22Rv1 (cell line): ENCODE data around the gene KCNJ15.

Source experiments
- ZFX ChIP-seq: fragments of 450-650 bp; IDR thresholded peaks from 2 replicates; pipeline ENCODE4 v1.6.1; 2017; ENCODE audit warnings: antibody characterized with exemption, borderline replicate concordance
- TF ChIP-seq, protein P1 (sequence below): fragments of 450-650 bp; IDR thresholded peaks from 2 replicates; pipeline ENCODE4 v1.5.1; 2017; ENCODE audit warnings: mild to moderate bottlenecking

GRCh38 chr21:38290809-38291208 is 34.0 kb downstream of the KCNJ15 start:
- TF ChIP-seq, protein P1, sequence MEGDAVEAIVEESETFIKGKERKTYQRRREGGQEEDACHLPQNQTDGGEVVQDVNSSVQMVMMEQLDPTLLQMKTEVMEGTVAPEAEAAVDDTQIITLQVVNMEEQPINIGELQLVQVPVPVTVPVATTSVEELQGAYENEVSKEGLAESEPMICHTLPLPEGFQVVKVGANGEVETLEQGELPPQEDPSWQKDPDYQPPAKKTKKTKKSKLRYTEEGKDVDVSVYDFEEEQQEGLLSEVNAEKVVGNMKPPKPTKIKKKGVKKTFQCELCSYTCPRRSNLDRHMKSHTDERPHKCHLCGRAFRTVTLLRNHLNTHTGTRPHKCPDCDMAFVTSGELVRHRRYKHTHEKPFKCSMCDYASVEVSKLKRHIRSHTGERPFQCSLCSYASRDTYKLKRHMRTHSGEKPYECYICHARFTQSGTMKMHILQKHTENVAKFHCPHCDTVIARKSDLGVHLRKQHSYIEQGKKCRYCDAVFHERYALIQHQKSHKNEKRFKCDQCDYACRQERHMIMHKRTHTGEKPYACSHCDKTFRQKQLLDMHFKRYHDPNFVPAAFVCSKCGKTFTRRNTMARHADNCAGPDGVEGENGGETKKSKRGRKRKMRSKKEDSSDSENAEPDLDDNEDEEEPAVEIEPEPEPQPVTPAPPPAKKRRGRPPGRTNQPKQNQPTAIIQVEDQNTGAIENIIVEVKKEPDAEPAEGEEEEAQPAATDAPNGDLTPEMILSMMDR: no peak
- TF ChIP-seq ZFX: no peak
